GM19372 (cell line): ENCODE results near the gene TMED7.
A peak's percentile ranks its signal among the peaks of the same experiment; 100 is the strongest.

ENCODE experiments used
- ATAC-seq: cut with Tn5 transposase; IDR thresholded peaks from one replicate; pipeline ENCODE4 v1.9.1; 2021; ENCODE audit warnings: mild to moderate bottlenecking, low read depth, moderate library complexity; ENCODE audit not compliant: unreplicated experiment

The TMED7 gene

DNA sequence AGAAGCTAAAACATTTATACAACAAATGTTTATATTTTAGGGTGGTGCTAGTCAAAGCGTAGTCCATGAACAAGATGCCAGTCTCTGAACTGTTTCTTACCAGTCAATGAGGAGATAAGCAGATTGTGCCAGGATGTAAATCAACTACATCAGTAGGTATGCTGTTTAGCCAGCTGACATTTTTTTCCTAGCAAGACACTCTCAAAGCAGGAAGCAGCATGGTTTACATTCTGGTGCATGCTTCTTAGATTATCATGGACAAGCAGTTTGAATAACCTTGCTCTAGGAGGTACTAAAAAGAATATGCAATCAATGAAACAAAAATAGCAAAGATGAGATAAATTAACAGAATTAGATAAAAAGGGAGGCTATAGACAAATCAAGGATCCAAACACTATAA, 40.6 kb downstream of the TMED7 start:
- ATAC-seq: no peak

GRCh38 chr5:115584501-115584900, 41.3 kb downstream of the TMED7 start:
- no peak for ATAC-seq

DNA sequence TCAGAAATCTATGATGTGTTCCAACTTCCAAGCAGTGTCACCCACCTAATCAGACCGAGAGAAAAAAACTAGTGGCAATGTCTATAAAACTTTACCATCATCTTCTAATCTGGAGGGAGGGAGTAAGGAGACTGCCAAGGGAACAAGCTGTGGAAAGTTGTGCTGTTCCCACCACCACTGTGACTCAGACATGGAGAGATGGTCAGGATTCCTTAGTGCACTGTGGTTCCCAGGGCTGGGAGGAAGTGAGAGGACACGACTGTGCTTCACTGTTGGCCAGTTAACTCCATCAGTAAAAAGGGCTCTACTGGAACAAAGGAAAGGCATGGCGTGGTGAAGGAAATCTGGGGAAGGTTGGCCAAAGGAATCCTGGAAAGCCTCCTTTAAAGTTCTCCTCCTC, 42.4 kb downstream of the TMED7 start:
- no peak for ATAC-seq

- no peak for ATAC-seq
These were observed 44.9 kb downstream of the TMED7 start for GRCh38 chr5:115580941-115581340.

DNA sequence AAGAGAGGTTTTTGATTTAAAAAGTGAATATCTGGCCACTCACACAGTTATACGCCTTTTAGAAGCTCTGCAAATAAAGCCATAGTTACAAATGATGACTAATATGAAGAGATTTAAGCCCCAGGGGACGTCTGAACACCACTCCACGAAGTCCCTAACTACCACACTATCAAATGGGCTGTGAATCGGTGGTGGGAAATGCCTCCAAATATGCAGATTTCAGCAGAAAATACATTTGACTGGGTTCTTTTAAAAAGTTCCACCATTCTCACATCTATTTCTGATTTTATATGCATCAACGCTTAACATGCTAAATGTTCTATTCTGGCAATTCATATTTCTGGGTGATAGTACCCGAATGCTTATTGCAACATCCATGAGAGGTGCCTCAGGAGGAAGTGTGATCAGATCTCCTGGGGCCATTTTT, 46.1 kb downstream of the TMED7 start:
- ATAC-seq: peak; percentile 44

GRCh38 chr5:115579216-115579615, 46.6 kb downstream of the TMED7 start:
- ATAC-seq: no peak

- ATAC-seq: peak; percentile 58
These were observed 47.2 kb downstream of the TMED7 start for GRCh38 chr5:115578657-115579056.

- ATAC-seq: no peak
These were observed 48.1 kb downstream of the TMED7 start for GRCh38 chr5:115577741-115578140.

DNA sequence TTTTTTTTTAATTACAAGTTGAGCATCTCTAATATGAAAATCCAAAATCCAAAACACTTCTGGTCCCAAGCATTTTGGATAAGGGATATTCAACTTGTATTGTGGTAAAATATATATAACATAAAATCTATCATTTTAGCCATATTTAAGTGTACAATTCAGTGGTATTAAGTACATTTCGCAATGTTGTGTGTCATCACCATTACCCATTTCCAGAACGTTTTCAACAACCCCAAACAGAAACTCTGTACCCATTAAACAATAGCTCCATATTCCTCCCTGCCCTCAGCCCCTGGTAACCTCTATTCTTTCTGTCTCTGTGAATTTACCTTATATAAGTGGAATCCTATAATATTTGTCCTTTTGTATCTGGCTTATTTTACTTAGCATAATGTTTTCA, 48.5 kb downstream of the TMED7 start:
- ATAC-seq: no peak

DNA sequence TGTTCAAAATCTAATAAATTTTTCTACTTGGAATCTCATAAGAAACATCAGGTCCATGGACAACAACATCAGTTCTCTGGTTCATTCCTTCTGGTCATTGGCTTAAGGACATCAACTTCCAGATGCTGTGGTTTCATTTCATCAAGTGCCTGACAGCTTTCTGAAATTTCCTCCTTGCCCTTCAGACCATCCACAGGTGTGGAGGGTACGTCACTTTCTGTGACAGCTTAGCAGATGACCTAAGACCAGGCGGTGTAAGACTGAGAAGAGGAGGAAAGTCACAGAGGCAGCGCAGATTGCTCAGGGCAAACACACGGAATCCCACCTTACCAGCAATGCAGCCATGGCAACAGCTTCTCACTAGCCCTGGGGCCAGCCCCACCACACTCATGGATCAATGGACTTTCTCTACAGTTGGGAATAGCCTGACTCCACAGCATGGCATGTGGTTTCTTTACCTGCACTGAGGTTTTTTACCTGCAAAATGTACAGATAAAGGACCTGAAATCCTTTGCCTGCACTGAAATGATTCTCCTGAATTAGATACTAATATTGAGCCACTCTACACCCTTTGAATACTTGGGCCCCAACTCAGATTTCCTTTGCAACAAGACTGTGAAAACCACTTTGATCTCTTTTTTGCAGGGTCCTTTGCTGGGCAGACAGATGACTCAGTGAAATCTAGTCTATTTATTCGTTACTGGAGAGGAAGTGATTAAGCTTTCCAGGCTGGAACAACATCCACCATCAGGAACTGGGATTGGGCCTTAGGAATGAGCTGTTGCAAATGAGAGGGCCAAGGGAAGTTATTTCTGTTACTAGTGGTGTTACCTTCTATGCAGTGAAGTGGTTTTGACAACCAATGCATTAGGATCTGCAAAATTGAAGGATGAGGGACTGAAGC, 50.4 kb downstream of the TMED7 start:
- ATAC-seq: no peak

GRCh38 chr5:115573133-115573532, 52.7 kb downstream of the TMED7 start:
- ATAC-seq: no peak

DNA sequence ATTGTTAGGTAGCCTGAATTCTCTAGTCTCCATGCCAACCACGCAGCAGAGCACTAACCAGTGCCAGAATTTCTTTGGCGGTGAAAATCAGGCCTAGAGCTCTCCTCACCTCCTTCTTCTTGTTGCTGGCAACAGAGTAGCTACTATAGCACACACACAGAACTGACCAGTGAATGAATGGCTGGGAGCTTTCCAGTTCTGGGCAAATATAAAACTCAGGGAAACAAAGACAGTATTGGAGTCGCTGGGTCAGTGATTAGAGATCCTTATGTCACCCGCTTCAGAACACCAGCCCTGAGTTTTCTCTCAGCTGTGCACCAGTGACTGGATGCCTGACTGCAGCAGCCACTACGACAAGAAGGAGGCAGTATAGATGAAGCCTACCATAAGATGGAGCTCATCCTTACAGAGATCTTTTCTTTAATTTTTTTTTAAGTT, 54.4 kb downstream of the TMED7 start:
- ATAC-seq: no peak

- ATAC-seq: no peak
These were observed 57.2 kb downstream of the TMED7 start for GRCh38 chr5:115568668-115569067.

DNA sequence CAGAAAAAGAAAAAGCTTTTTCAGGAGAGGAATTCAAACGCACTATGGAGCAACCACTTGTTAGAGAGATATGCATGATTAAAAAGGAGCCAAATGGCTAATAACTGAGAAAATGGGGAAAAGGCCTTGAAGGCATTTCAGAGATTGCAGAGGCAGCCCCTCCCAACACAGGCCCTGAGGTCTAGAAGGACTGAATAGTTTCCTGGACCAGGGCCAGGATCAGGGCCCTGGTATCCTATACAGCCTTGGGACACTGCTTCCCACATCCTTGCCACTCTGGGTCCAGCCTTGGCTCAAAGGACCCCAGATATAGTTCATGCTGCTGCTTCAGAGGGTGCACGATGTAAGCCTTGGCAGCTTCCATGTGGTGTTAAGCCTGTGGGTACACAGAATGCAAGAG, 60.6 kb downstream of the TMED7 start:
- no peak for ATAC-seq
